ENCODE data around the gene PUM2. TPM values are rescaled to one million over a fixed set of nuclear protein-coding genes. Genes with fewer than 3 reads are reported as not detected.
A peak's percentile ranks its signal among the peaks of the same experiment; 100 is the strongest.

The PUM2 gene, protein sequence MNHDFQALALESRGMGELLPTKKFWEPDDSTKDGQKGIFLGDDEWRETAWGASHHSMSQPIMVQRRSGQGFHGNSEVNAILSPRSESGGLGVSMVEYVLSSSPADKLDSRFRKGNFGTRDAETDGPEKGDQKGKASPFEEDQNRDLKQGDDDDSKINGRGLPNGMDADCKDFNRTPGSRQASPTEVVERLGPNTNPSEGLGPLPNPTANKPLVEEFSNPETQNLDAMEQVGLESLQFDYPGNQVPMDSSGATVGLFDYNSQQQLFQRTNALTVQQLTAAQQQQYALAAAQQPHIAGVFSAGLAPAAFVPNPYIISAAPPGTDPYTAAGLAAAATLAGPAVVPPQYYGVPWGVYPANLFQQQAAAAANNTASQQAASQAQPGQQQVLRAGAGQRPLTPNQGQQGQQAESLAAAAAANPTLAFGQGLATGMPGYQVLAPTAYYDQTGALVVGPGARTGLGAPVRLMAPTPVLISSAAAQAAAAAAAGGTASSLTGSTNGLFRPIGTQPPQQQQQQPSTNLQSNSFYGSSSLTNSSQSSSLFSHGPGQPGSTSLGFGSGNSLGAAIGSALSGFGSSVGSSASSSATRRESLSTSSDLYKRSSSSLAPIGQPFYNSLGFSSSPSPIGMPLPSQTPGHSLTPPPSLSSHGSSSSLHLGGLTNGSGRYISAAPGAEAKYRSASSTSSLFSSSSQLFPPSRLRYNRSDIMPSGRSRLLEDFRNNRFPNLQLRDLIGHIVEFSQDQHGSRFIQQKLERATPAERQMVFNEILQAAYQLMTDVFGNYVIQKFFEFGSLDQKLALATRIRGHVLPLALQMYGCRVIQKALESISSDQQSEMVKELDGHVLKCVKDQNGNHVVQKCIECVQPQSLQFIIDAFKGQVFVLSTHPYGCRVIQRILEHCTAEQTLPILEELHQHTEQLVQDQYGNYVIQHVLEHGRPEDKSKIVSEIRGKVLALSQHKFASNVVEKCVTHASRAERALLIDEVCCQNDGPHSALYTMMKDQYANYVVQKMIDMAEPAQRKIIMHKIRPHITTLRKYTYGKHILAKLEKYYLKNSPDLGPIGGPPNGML
- polyA plus RNA-seq (2013, experiment 1 of 4), result 81.2 TPM
- 84.4 TPM for polyA plus RNA-seq (2013, experiment 2 of 4)
- 58.9 TPM for polyA plus RNA-seq (2013, experiment 3 of 4)
- 68.3 TPM for polyA plus RNA-seq (2013, experiment 4 of 4)

DNA sequence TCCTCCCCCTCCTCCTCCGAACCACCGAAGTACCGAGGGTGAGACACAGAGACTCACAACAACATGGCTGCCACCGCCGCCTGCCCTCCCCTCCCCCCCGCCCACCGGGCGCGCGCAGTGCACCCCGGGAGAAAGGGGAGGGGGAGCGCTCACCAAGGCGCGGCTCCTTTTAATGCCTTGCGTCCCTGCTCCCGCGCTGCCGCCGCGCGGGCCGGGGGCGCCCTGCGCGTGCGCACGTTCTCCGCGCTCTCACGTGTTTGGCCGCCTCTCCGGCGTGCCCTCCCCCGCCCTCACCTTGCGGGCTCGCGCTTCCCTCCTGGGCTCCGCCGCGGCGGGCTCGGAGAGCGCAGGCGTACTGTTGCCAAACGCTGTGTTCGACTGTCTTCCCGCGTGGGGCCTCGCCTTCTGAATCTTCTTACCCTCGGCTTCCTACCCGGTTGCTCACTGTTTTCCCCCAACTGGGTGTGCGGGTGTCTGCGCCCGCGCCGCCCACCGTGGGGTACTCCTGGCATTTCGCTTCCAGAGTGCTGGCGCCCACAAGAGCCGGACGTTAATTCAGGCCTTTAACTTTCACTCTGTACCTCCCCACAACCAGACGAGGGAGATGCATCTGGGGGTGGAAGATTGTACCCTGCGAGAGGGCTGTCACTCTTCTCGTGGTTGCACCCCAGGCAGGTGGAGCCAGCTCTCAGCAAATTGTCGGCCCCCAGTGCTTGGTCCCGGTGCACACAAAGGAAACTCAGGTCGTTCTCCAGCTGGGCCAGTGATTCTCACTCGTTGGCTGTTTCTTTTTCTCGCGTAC lies at the start of gene PUM2:
TSS of gene PUM2 (minus strand) at position 92 of the 802 bp plus-strand sequence. CDS start 23,484 bp downstream, outside the sequence.
- H3K4me1 ChIP-seq (ENCODE audit: control insufficient read depth, insufficient read depth, low read length), result peaks cover 18% of the 10 kb centered on the region
- H3K4me3 ChIP-seq (ENCODE audit: insufficient read depth, low read depth, low read length), result peak within 1 kb of the TSS; percentile 93
- no peaks in the 10 kb centered on the region for H3K36me3 ChIP-seq (ENCODE audit: control insufficient read depth, insufficient read depth, low read length)
- 0 to 1% methylated on average over 66 to 69 of the region's 70 CpGs for WGBS, 2 experiments
- no peaks in the 10 kb centered on the region for H3K9me3 ChIP-seq (ENCODE audit: control insufficient read depth, low read length)
- peak within 1 kb of the TSS; percentile 99 for H3K27ac ChIP-seq (ENCODE audit: insufficient read depth, low read depth, low read length, poor library complexity, severe bottlenecking)
- H3K27me3 ChIP-seq (ENCODE audit: control insufficient read depth, insufficient read depth, low read length, poor library complexity, severe bottlenecking), result no peaks in the 10 kb centered on the region

DNA sequence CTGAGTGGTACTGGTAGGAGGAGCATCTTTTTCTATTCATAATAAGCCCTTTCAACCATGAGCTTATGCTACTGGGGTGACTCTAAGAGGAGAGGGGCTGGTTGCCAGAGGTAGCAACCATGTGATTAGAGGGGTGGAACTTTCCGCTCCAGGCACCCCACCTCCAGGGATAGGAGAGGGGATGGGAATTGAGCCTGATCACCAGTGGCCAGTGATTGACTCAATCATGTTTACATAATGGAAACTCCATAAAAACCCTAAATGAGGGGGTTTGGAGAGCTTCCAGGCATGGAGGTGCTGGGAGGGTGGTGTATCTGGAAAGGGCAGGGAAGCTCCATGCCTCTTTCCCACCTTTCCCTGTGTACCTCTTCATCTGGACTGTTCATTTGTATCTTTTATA lies 49.7 kb upstream of the PUM2 start:
- Histone ChIP-seq H3K27me3 (ENCODE audit: control insufficient read depth, insufficient read depth, low read length, poor library complexity, severe bottlenecking) (no peaks in the 10 kb centered on the region), H3K9me3 (ENCODE audit: control insufficient read depth, low read length) (no peaks in the 10 kb centered on the region), H3K4me3 (ENCODE audit: insufficient read depth, low read depth, low read length) (no peak overlapping the region), H3K4me1 (ENCODE audit: control insufficient read depth, insufficient read depth, low read length) (no peaks in the 10 kb centered on the region), H3K36me3 (ENCODE audit: control insufficient read depth, insufficient read depth, low read length) (no peaks in the 10 kb centered on the region), H3K27ac (ENCODE audit: insufficient read depth, low read depth, low read length, poor library complexity, severe bottlenecking) (no peak overlapping the region)
- 86 to 100% methylated on average over 1 of the region's 1 CpG for WGBS, 2 experiments

DNA sequence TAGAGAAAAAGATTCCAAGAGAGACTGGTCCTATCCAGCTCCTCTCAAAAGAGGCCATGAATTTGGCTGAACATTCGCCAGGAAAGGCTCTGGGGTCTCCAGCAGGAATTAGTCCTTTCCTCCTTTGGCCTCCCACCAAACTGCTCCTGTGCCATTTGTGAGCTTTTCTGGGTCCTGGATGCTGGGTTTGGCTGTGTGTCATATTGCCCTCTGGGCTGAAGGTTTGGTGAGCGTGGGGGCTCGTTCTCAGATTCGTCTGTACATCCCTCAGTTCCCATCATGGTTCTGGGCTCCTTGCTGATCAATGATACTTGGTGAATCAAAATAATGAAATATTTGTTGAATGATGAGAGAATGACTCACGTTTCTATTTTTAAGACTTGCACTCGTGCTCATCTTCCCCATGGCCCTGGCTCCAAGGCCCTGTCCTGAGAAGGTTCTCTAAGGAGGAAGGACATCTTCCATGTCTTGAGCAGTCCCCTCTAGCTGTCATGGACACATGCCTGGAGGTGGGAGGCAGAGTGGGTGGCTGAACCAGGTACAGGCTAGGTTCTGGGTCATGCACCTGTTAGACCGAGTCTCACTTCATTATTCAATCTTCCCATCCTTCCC lies 48.4 kb upstream of the PUM2 start:
- Histone ChIP-seq H3K27me3 (ENCODE audit: control insufficient read depth, insufficient read depth, low read length, poor library complexity, severe bottlenecking) (no peaks in the 10 kb centered on the region), H3K27ac (ENCODE audit: insufficient read depth, low read depth, low read length, poor library complexity, severe bottlenecking) (no peak overlapping the region), H3K4me1 (ENCODE audit: control insufficient read depth, insufficient read depth, low read length) (no peaks in the 10 kb centered on the region), H3K9me3 (ENCODE audit: control insufficient read depth, low read length) (no peaks in the 10 kb centered on the region), H3K36me3 (ENCODE audit: control insufficient read depth, insufficient read depth, low read length) (no peaks in the 10 kb centered on the region), H3K4me3 (ENCODE audit: insufficient read depth, low read depth, low read length) (no peak overlapping the region)
- WGBS, 2 experiments, result 77 to 79% methylated on average over 7 of the region's 7 CpGs

DNA sequence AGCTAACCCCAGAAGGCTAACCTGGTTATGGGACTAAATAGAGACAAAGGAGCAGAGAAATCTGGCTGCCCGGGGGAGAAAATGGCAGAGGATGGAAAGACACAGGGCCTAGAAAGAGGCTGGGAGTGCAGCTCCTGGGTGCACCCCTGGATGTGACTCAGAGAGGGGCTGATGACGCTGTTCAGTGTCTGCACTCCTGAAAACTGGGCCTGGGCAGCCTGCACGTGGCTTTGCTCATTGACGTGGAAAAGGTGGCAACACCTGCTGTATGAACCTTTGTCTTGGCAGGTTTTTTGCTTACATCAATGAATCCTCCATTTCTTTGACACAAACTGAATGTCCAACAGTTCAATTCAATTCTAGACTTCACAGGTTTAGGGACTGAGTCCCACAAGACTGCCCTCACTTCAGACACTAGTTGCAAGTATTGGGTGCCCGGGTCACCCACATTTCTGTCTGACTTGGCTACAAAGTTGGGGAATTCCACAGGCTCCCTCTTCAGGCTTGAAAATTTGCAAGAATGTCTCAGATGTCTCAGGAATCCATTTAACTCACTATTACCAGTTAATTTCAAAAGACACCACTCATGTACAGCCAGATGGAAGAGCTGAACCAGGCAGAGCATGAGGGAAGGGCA lies 47.3 kb upstream of the PUM2 start:
- H3K27ac ChIP-seq (ENCODE audit: insufficient read depth, low read depth, low read length, poor library complexity, severe bottlenecking), result no peak overlapping the region
- no peaks in the 10 kb centered on the region for H3K9me3 ChIP-seq (ENCODE audit: control insufficient read depth, low read length)
- 93 to 95% methylated on average over 5 of the region's 5 CpGs for WGBS, 2 experiments
- no peaks in the 10 kb centered on the region for H3K36me3 ChIP-seq (ENCODE audit: control insufficient read depth, insufficient read depth, low read length)
- H3K4me1 ChIP-seq (ENCODE audit: control insufficient read depth, insufficient read depth, low read length), result no peaks in the 10 kb centered on the region
- no peak overlapping the region for H3K4me3 ChIP-seq (ENCODE audit: insufficient read depth, low read depth, low read length)
- no peaks in the 10 kb centered on the region for H3K27me3 ChIP-seq (ENCODE audit: control insufficient read depth, insufficient read depth, low read length, poor library complexity, severe bottlenecking)

DNA sequence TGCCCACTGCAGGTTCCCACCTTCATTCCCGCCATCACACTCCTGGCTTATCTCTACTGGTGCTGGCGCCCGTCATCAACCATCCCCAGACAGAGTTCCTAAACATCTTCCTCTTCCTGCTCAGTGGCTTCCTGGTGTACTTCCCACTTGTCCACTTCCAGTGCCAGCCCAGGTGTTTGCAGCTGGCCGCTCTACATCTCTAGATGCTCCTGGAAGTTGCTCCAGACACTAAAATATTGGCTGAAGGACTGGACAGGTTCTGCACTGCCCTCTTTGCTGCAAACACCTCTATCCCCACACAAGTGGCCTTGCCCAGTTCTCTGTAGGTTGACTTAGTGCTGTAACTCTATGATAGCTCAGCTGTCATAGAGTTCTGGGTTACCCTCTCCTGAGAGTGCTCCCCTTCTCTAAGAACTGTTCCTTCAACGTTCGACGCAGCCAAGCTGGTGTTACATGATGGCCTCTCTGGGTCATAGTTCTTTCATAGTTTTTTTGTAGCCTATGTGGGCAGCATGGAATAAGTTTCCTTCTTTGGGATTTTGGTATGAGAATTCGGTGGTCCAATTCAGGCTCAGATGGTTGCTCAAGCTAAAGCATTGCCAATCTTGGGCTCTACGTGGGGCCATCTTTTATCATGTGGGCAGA lies 45.8 kb upstream of the PUM2 start:
- Histone ChIP-seq H3K9me3 (ENCODE audit: control insufficient read depth, low read length) (no peaks in the 10 kb centered on the region), H3K27me3 (ENCODE audit: control insufficient read depth, insufficient read depth, low read length, poor library complexity, severe bottlenecking) (no peaks in the 10 kb centered on the region), H3K4me3 (ENCODE audit: insufficient read depth, low read depth, low read length) (no peak overlapping the region), H3K36me3 (ENCODE audit: control insufficient read depth, insufficient read depth, low read length) (no peaks in the 10 kb centered on the region), H3K4me1 (ENCODE audit: control insufficient read depth, insufficient read depth, low read length) (no peaks in the 10 kb centered on the region), H3K27ac (ENCODE audit: insufficient read depth, low read depth, low read length, poor library complexity, severe bottlenecking) (no peak overlapping the region)
- 91 to 92% methylated on average over 9 of the region's 9 CpGs for WGBS, 2 experiments

DNA sequence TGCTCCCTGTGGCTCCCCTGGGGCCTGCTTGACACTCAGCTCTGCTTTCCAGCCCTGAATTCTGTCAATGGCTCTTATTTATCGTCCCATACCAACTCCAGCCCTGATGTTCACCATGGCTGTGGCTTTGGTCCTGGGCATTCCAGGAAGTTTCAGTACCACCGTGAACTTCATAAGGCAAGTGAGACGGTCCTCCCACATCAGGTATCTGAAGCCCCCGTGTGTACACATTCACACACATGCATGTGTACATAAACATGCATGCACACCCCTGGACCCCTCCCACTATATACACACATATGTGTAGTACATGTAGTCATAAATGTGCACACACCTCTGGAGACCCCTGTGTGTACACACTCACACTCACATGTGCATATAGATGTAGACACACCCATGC lies 43.3 kb upstream of the PUM2 start:
- Histone ChIP-seq H3K27ac (ENCODE audit: insufficient read depth, low read depth, low read length, poor library complexity, severe bottlenecking) (no peak overlapping the region), H3K4me3 (ENCODE audit: insufficient read depth, low read depth, low read length) (no peak overlapping the region), H3K27me3 (ENCODE audit: control insufficient read depth, insufficient read depth, low read length, poor library complexity, severe bottlenecking) (no peaks in the 10 kb centered on the region), H3K36me3 (ENCODE audit: control insufficient read depth, insufficient read depth, low read length) (no peaks in the 10 kb centered on the region), H3K9me3 (ENCODE audit: control insufficient read depth, low read length) (no peaks in the 10 kb centered on the region), H3K4me1 (ENCODE audit: control insufficient read depth, insufficient read depth, low read length) (no peaks in the 10 kb centered on the region)
- WGBS, 2 experiments, result 97% methylated on average over 4 of the region's 4 CpGs

DNA sequence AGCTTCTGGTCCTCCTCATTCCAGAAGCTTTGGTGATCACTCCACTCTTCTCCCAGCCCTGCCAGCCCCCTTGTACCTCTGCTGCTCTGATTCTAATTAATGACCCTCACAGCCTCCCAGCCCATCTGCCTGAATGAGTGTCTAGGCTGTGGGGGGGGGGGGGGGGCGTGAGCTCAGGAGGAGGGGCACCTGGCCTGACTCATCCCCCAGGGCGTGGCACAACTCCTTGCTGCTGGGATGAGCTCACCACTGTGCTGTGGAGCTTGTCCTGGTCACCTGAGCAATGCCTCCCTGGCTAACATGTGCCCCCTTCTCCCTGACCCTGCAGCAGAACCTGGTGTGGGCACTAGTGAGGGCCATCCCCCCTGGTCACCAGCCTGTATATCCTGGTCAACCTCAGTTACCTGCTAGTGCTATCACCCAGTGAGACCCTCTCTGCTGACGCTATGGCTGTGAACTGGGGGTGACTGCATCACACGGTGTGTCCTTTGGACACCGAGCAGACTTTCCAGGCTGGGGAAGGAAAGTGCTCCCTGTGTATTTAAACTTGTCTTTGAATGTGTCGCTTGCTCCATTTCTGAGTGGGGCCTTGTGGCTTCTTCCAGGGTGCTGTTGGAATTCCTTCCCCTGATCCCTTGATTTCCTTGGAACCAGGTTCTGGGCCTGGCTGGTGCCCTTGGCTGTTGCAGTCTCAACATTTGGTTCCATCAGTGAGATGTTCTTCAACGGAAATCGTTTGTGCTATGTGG lies 41.5 kb upstream of the PUM2 start:
- no peaks in the 10 kb centered on the region for H3K9me3 ChIP-seq (ENCODE audit: control insufficient read depth, low read length)
- 89 to 90% methylated on average over 8 of the region's 8 CpGs for WGBS, 2 experiments
- H3K27me3 ChIP-seq (ENCODE audit: control insufficient read depth, insufficient read depth, low read length, poor library complexity, severe bottlenecking), result no peaks in the 10 kb centered on the region
- no peak overlapping the region for H3K4me3 ChIP-seq (ENCODE audit: insufficient read depth, low read depth, low read length)
- no peaks in the 10 kb centered on the region for H3K36me3 ChIP-seq (ENCODE audit: control insufficient read depth, insufficient read depth, low read length)
- H3K27ac ChIP-seq (ENCODE audit: insufficient read depth, low read depth, low read length, poor library complexity, severe bottlenecking), result no peak overlapping the region
- no peaks in the 10 kb centered on the region for H3K4me1 ChIP-seq (ENCODE audit: control insufficient read depth, insufficient read depth, low read length)

DNA sequence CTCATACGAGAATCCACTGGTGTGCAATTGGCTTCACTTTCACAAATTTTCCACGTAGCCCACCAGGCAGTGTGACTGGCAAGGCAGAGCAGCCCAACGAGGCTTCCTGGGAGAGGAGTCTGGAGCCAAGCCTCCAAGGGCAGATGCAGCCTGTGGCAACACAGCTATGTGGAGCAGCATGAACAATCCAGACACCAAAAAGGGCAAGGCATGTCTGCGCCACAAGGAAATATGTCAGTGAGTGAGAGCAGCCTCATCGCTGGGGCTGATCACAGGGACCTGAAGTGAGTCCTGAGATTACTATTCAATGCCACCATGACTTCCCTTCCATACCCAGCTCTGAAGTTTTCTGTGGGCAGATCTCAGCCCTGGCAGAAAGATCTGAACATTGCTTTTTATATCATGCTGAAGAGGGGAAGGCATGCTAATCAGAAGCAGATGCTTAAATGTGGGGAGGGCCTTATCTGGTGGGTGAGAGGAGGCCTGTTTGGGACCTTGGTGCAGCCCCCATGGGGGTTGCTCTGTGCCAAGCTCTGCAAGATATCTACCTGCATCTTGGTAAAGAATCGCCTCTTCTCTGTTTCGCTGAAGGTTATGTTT lies 40.0 kb upstream of the PUM2 start:
- Histone ChIP-seq H3K27me3 (ENCODE audit: control insufficient read depth, insufficient read depth, low read length, poor library complexity, severe bottlenecking) (no peaks in the 10 kb centered on the region), H3K36me3 (ENCODE audit: control insufficient read depth, insufficient read depth, low read length) (no peaks in the 10 kb centered on the region), H3K9me3 (ENCODE audit: control insufficient read depth, low read length) (no peaks in the 10 kb centered on the region), H3K27ac (ENCODE audit: insufficient read depth, low read depth, low read length, poor library complexity, severe bottlenecking) (no peak overlapping the region), H3K4me1 (ENCODE audit: control insufficient read depth, insufficient read depth, low read length) (no peaks in the 10 kb centered on the region), H3K4me3 (ENCODE audit: insufficient read depth, low read depth, low read length) (no peak overlapping the region)
- WGBS, 2 experiments, result 94 to 95% methylated on average over 7 of the region's 7 CpGs

All from ectodermal cell (in vitro differentiated cells).